ENCODE measurements around the gene SLC38A3.

DNA sequence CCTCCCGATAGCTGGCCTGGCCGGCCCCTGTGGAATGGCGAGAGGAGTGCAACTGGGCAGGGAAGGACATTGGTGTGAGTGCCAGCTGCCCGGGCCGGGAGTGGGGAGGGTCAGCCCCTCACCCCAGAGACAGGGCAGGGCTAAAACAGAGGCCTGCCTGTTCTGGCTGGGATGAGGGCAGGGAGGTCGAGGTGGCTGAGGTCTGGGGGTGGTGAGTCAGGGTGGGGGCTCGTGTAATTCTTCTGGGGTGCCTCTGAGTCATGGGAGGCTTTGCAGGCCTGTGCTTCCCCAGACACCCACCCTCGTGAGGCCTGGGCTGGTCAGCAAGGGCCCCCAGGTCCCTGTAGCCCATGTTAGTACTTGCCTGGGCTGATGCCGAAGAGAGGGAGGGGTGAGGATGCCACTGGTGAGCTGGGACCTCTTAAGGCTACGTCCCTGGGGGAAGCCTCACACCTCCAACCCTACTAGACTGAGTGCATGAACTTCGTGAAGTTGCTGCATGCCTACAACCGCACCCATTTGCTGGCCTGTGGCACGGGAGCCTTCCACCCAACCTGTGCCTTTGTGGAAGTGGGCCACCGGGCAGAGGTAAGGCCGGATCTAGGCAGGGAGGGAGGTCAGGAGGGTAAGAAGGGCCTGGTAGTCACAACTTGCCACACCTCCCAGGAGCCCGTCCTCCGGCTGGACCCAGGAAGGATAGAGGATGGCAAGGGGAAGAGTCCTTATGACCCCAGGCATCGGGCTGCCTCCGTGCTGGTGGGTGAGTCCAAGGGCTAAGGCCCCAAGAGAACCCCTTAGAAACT lies 65.6 kb downstream of the SLC38A3 start:
- TF ChIP-seq, protein P1, sequence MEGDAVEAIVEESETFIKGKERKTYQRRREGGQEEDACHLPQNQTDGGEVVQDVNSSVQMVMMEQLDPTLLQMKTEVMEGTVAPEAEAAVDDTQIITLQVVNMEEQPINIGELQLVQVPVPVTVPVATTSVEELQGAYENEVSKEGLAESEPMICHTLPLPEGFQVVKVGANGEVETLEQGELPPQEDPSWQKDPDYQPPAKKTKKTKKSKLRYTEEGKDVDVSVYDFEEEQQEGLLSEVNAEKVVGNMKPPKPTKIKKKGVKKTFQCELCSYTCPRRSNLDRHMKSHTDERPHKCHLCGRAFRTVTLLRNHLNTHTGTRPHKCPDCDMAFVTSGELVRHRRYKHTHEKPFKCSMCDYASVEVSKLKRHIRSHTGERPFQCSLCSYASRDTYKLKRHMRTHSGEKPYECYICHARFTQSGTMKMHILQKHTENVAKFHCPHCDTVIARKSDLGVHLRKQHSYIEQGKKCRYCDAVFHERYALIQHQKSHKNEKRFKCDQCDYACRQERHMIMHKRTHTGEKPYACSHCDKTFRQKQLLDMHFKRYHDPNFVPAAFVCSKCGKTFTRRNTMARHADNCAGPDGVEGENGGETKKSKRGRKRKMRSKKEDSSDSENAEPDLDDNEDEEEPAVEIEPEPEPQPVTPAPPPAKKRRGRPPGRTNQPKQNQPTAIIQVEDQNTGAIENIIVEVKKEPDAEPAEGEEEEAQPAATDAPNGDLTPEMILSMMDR (IDR thresholded peaks at IDR 0.05) = no peak
- TF ChIP-seq POLR2AphosphoS5 (IDR thresholded peaks at IDR 0.05) = peak in 1 of 2 donors; percentile 24
- TF ChIP-seq EP300 (IDR thresholded peaks at IDR 0.05) = no peak
- TF ChIP-seq POLR2A (IDR thresholded peaks at IDR 0.05; ENCODE audit: low read depth) = no peak
